ENCODE measurements around the gene HBQ1.

DNA sequence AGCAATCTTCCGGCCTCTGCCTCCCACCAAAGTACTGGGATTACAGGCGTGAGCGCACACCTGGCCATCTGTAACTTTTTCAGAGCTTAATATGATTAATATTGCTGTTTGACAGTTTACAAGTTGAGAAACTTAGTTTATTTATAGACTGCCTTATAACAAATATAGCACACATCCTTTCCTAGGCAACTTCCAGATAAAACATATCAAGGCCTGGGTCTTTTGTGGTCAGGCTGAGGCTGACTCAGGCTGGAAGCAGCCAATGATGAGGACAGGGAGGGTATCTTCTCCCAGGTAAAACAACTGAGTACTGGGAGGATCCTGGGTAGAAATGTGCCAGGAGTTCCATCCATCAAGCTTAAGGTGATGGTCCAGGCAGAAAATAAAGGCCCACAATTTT is 32.7 kb downstream of the HBQ1 start:
- TF ChIP-seq CTCF (IDR thresholded peaks at IDR 0.05; ENCODE audit: low read depth, low read length) (no peak), MAX (IDR thresholded peaks at IDR 0.05; ENCODE audit: low read depth, low read length) (no peak), MYC (IDR thresholded peaks at IDR 0.05; ENCODE audit: low read depth, low read length) (no peak), POLR2A (IDR thresholded peaks at IDR 0.05; ENCODE audit: extremely low read depth, insufficient read length) (no peak)

Measured in NB4 (cell line).